Retinal pigment epithelial cell (primary cell): ENCODE measurements around the gene GPR55.

Source experiments
- DNase-seq: peaks from one replicate; pipeline ENCODE4 v3.0.0-alpha.2; 2010; ENCODE audit warnings: low read depth
- H3K4me3 ChIP-seq: 2 replicates; pipeline ENCODE4 v1.5.1; 2011; ENCODE audit warnings: mild to moderate bottlenecking, low read length, control low read depth, moderate library complexity
- TF ChIP-seq, protein P1 (sequence below): conservative IDR thresholded peaks from 2 replicates; pipeline ENCODE4 v1.5.1; 2011; ENCODE audit warnings: low read depth, low read length, control low read depth, inconsistent platforms

The GPR55 gene

DNA sequence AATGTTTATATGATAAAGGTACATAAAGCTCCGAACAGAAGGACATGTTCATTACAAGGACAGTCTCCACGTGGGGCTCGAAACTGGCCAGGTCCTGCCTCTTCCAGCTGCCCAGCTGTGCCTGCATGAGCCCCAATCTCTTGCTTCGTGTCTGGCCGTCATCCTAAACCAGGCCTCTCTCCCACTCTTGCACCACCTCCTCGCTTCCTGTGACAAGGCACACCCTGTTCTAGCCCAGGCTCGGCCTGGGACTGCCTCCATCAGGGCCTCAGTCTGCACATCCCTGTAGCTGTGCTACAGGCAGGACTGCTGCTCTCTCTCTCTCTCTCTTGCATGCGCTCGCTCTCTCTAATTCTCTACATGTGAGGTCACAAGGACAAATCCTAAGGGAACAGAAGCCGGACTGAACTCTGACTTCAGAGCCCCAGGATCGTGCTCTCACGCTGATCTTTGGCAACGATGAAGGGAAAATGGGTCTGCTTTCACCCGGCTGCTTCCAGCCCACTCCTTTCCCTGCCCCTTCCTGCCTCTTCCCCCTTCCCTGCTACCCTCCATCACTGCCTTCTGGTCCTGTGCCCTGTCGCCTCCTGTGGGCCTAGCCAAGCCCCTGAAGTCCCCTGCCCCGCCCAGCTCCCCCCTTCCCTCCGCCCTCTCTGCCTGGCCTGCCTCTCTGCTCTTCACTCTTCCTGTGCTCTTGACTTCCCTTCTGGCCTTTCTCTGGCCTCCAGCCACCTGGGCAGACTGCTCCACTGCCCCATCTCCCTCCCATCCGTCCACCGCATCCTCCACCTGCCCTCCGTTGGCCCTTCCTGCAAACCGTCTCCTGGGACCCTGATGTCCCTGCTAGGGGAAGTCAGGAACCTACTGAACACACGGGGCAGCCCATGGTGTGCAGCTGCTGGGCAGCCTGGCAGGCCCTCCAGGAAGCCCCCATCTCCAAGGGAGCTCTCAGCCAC lies 7.8 kb upstream of the GPR55 start:
- DNase-seq = no peak
- TF ChIP-seq, protein P1, sequence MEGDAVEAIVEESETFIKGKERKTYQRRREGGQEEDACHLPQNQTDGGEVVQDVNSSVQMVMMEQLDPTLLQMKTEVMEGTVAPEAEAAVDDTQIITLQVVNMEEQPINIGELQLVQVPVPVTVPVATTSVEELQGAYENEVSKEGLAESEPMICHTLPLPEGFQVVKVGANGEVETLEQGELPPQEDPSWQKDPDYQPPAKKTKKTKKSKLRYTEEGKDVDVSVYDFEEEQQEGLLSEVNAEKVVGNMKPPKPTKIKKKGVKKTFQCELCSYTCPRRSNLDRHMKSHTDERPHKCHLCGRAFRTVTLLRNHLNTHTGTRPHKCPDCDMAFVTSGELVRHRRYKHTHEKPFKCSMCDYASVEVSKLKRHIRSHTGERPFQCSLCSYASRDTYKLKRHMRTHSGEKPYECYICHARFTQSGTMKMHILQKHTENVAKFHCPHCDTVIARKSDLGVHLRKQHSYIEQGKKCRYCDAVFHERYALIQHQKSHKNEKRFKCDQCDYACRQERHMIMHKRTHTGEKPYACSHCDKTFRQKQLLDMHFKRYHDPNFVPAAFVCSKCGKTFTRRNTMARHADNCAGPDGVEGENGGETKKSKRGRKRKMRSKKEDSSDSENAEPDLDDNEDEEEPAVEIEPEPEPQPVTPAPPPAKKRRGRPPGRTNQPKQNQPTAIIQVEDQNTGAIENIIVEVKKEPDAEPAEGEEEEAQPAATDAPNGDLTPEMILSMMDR = no peak
- H3K4me3 ChIP-seq = no peak overlapping the region

DNA sequence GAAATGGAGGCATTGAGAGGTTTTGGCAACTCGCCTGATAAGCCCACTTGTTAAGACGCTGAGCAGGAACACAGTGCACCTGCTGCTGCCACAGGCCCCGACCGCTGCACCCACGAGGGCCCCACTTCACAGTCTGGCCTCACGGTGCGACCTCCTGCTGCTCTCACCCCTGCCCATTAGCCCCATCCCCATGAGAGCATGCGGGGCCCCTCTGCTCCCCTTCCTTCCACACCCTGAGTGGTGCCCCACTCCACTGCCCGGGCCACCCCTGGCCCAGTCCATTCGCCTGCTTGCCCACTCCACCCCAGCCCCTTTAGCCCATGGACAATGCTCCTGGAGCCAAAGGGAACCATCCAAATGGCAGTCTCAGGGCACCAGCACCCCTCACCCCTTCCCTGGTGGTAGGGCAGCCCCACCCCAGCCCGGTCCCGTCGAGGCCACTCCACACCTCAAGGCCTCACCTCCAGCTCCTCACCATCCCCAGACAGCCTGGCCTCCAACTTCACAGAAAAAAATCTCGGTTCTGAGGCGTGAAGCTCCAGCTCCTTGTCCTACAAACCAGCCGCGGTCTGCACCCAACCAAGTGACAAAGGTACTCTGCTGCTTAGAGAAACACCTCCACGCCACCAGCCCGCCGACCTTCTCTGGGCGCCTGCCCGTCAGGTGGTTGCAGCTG lies 6.7 kb upstream of the GPR55 start:
- TF ChIP-seq, protein P1 = no peak
- no peak for DNase-seq
- no peak overlapping the region for H3K4me3 ChIP-seq

DNA sequence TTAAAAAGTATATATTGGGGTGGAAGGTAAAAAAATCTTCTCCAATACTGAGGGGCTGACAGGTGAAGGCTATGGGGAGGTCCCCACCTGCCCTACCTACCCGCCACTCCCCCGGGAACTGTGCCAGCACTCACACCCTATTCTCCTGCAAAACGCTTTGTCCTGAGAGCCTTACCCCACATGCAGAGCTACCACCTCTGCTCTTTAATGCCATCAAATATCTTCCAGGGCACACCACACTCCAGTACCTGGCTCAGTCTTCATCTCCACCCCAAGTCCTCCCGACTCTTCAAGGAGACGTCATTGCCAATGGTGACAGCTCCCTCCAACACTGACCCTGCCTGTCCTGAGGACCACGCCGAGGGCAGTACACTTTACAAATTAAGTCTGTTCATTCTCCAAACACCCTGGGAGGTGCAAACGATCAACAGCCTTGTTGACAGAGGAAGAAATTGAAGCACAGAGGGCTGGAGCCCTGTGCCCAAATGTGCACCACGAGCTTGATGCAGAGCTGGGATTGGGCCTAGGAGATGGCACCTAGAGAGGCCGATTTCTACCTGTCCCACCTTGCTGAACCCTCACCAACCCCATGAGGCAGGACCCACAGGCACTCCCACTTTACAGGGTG lies 6.0 kb upstream of the GPR55 start:
- DNase-seq = no peak
- no peak overlapping the region for H3K4me3 ChIP-seq
- TF ChIP-seq, protein P1 = no peak

DNA sequence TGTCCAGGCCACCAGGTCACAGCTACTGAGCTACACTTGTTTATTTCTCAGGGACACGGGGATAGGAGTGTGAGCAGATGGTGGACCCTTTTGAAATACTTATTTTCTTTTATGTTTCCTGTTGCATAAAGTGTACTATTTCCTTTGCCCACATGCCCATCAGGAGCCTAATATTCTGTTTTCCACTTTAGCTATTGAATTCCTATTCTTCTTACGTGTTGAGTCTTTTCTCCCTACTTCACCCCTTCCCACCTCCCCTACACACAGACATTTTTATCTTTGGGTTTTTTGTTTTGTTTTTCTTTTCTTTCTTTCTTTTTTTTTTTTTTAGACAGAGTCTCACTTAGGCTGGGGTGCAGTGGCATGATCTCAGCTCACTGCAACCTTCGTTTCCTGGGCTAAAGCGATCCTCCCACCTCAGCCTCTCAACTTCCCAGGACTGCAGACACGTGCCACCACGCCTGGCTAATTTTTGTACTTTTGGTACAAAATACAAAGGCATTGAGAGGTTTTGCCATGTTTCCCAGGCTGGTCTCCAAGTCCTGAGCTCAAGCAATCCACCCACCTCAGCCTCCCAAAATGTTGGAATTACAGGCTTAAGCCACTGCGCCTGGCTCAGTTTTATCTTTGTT lies 5.2 kb upstream of the GPR55 start:
- DNase-seq = no peak
- TF ChIP-seq, protein P1 = no peak
- no peak overlapping the region for H3K4me3 ChIP-seq

DNA sequence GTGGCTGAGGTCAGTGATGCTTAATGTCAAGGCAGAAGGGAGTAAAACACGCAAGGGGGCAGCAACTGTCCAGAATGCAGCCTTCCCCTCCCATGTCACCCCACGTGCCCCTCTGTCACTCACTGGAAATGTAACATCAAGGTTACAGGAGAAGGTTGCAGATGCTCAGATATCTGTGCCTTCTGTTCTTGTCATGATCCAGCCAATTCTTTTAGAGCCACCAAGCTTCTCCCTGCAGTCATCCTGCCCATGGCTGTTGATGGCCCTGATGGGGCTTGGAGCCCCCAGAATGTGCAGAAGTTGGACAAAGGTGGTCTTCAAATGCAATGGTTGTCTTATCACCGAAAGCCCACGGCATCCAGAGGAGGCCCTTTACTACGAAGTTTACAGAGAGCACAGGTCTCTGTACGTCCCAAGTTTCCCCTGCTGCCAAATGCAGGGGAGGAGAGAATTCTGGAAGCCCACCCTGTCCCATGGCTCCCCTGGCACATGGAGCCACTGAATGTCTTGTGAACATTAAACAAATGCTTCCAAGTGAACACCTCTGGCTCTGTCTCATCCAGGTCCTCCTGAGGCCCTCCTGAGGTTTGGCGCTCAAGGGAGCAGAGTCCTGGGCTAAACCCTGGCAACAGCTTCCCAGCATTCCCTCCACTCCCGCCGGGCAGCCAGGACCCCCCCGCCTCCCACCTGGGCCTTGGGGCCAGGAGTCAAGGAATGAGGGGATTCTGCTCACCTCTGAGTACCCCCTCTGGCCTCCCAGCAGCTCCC lies 4.5 kb upstream of the GPR55 start:
- no peak for DNase-seq
- H3K4me3 ChIP-seq = no peak overlapping the region
- TF ChIP-seq, protein P1 = no peak

DNA sequence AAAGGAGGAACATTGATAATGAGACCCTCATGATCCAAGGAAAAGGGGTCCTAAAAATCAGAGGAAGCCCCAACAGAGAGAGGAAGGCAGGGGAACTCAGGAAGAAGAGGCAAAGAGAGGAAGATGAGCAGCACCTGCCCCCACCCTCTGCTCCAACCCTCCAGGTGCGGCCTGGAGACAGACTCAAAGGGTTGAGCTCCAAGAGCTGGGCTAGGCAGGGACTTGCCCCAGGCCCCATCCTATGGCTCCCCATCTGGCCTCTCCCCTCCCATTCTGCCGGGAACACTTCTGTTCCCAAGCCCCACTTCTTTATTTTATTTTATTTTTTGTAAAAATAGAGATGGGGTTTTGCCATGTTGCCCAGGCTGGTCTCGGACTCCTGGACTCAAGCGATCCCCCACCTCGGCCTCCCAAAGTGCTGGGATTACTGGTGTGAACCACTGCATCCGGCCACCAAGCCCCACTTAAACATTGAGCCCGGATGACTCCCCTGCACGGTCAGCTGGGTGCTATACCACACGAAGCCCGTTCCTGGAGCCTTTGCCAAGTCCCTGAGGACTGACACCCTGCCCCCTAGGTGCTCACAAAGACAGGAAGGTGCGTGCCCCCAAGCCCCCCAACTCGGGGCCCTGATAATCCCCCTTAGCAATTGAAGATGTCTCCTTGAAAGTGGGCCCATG lies 3.8 kb upstream of the GPR55 start:
- TF ChIP-seq, protein P1 = no peak
- H3K4me3 ChIP-seq = no peak overlapping the region
- DNase-seq = no peak
